K562 (cell line): ENCODE data around the gene TIMM50. TPM values are rescaled to one million over a fixed set of nuclear protein-coding genes. Genes with fewer than 3 reads are reported as not detected.

Experiments
- ATAC-seq: fragments of 200-7000 bp; cut with Tn5 transposase; 3 replicates; pipeline ENCODE4 v1.9.1; 2020; ENCODE audit warnings: moderate library complexity
- BruUV-seq: library from RNA; stranded (reverse); fragments of 400-500 nt; replicated peaks from 2 replicates; lab custom pipeline; 2021; lab: Mats Ljungman, UMichigan
- CTCF ChIA-PET: fragments of 300-600 bp; formaldehyde crosslinking; extraction: SDS; loops from one replicate; lab custom pipeline; 2021; ENCODE audit warnings: low intra/inter-chr PET ratio; lab: Yijun Ruan, JAX
- POLR2A ChIA-PET: fragments of 300-600, 350-650 bp; sonication (Branson Sonifier 250); formaldehyde crosslinking; extraction: SDS; loops from one replicate; lab custom pipeline; 2021; ENCODE audit warnings: antibody characterized with exemption, inconsistent platforms; lab: Yijun Ruan, JAX
- DNase-seq, 4 experiments: peaks; one replicate each; pipeline versions ENCODE4 v3.0.0 to v3.0.0-alpha.2; 2011 to 2018; ENCODE audit warnings: low spot score in 3 of 4, mixed read lengths in 3 of 4; ENCODE audit errors: extremely low read depth in 1 of 4
- FAIRE-seq: peaks from 2 replicates; lab custom pipeline; 2011; peaks lifted over from hg19 to GRCh38; lab: Jason Lieb, UNC
- H2AFZ ChIP-seq: 2 replicates; pipeline ENCODE4 v1.6.0; 2011; ENCODE audit warnings: low read depth, low read length, control low read depth, inconsistent platforms
- H3K27ac ChIP-seq: fragments of 200-600 bp; 3 replicates; pipeline ENCODE4 v1.8.0; 2011; ENCODE audit warnings: low read depth, mild to moderate bottlenecking, control low read depth, inconsistent platforms, low read length, moderate library complexity, mixed read lengths; ENCODE audit errors: extremely low read depth
- H3K27me3 ChIP-seq, 2 experiments: fragments of 300-600 bp in 1 of 2; 2 replicates in 1 of 2; 3 replicates in 1 of 2; pipeline versions ENCODE4 v1.6.0 to v1.8.0; 2011; ENCODE audit warnings: inconsistent platforms in 2 of 2, low read length in 2 of 2, mild to moderate bottlenecking in 1 of 2, mixed read lengths in 1 of 2, moderate library complexity in 1 of 2; ENCODE audit not compliant: control insufficient read depth in 2 of 2, insufficient read depth in 2 of 2
- H3K36me3 ChIP-seq: fragments of 300-600 bp; 3 replicates; pipeline ENCODE4 v1.8.0; 2011; ENCODE audit warnings: mild to moderate bottlenecking, low read length, inconsistent platforms; ENCODE audit not compliant: control insufficient read depth, insufficient read depth
- H3K4me1 ChIP-seq, 2 experiments: fragments of 200-600 bp in 1 of 2; replicated peaks in 1 of 2; 2 replicates in 1 of 2; 3 replicates in 1 of 2; pipeline versions ENCODE4 v1.5.1 to v1.8.0; 2011; ENCODE audit warnings: inconsistent platforms in 2 of 2, low read length in 2 of 2, mild to moderate bottlenecking in 1 of 2, mixed read lengths in 1 of 2, moderate library complexity in 1 of 2; ENCODE audit not compliant: control insufficient read depth in 2 of 2, insufficient read depth in 2 of 2
- H3K4me2 ChIP-seq: 2 replicates; pipeline ENCODE4 v1.6.1; 2011; ENCODE audit warnings: low read length, control low read depth, inconsistent platforms, mixed read lengths; ENCODE audit not compliant: insufficient read depth
- H3K4me3 ChIP-seq: fragments of 200-600 bp; sonication (generic), shearing (Covaris generic); 2 replicates; pipeline ENCODE4 v1.5.1; 2016; ENCODE audit warnings: control low read depth, inconsistent platforms
- H3K79me2 ChIP-seq: fragments of 200-600 bp; 3 replicates; pipeline ENCODE4 v1.8.0; 2011; ENCODE audit warnings: low read length, inconsistent platforms; ENCODE audit not compliant: control insufficient read depth, insufficient read depth
- H3K9ac ChIP-seq, 2 experiments: 2 replicates each; pipeline versions ENCODE4 v1.6.0 to v1.6.1; 2011; ENCODE audit warnings: low read depth in 2 of 2, low read length in 2 of 2, control low read depth in 1 of 2, inconsistent platforms in 1 of 2, mild to moderate bottlenecking in 1 of 2, mixed read lengths in 1 of 2; ENCODE audit not compliant: insufficient read depth in 1 of 2
- H3K9me1 ChIP-seq: one replicate; pipeline ENCODE4 v1.6.0; 2011; ENCODE audit warnings: inconsistent platforms, mild to moderate bottlenecking, low read length, moderate library complexity; ENCODE audit not compliant: control insufficient read depth, insufficient read depth
- H3K9me3 ChIP-seq: replicated peaks from 2 replicates; pipeline ENCODE4 v1.5.1; 2011; ENCODE audit warnings: low read depth, low read length, inconsistent platforms; ENCODE audit not compliant: control insufficient read depth, insufficient read depth
- H4K20me1 ChIP-seq: replicated peaks from 2 replicates; pipeline ENCODE4 v1.6.1; 2011; ENCODE audit warnings: low read length, inconsistent platforms, mixed read lengths; ENCODE audit not compliant: control insufficient read depth, insufficient read depth
- ARID1B ChIP-seq: fragments of 450-650 bp; IDR thresholded peaks from 2 replicates; pipeline ENCODE4 v1.6.1; 2016; ENCODE audit warnings: antibody characterized with exemption, mild to moderate bottlenecking, inconsistent platforms
- DIDO1 ChIP-seq: fragments of 450-650 bp; IDR thresholded peaks from 2 replicates; pipeline ENCODE4 v1.6.1; 2016; ENCODE audit warnings: low read depth, missing biosample characterization, missing genetic modification characterization
- E2F5 ChIP-seq: sonication (generic); formaldehyde crosslinking; IDR thresholded peaks from 2 replicates; pipeline ENCODE4 v1.8.0; 2022; ENCODE audit warnings: mild to moderate bottlenecking, missing genetic modification reagents
- MXI1 ChIP-seq: IDR thresholded peaks from 2 replicates; pipeline ENCODE4 v1.6.1; 2011; ENCODE audit warnings: low read depth, mild to moderate bottlenecking, improper control_type of control experiment, low read length
- NR2F6 ChIP-seq: fragments of 450-650 bp; formaldehyde crosslinking; IDR thresholded peaks from 2 replicates; pipeline ENCODE4 v1.4.0; 2020; ENCODE audit warnings: mild to moderate bottlenecking
- POLR2A ChIP-seq: fragments of 450-650 bp; conservative IDR thresholded peaks from 2 replicates; pipeline ENCODE4 v1.6.1; 2016
- POLR2B ChIP-seq: fragments of 450-650 bp; IDR thresholded peaks from 2 replicates; pipeline ENCODE4 v1.6.1; 2018; ENCODE audit warnings: low read depth; ENCODE audit not compliant: partially characterized antibody
- RBM34 ChIP-seq: fragments of 200-400 bp; formaldehyde crosslinking; IDR thresholded peaks from 2 replicates; pipeline ENCODE4 v1.6.1; 2018; ENCODE audit warnings: low read length, borderline replicate concordance; ENCODE audit not compliant: insufficient read depth
- RNF2 ChIP-seq: sonication (generic); IDR thresholded peaks from 2 replicates; pipeline ENCODE4 v1.6.1; 2016
- SFPQ ChIP-seq: fragments of 200-400 bp; formaldehyde crosslinking; IDR thresholded peaks from 2 replicates; pipeline ENCODE4 v1.6.1; 2017; ENCODE audit warnings: mild to moderate bottlenecking, low read depth, low read length, moderate library complexity
- SUPT5H ChIP-seq: fragments of 450-650 bp; IDR thresholded peaks from 2 replicates; pipeline ENCODE4 v1.6.1; 2016
- THRB ChIP-seq: fragments of 450-650 bp; formaldehyde crosslinking; conservative IDR thresholded peaks from 2 replicates; pipeline ENCODE4 v1.4.0; 2022; ENCODE audit warnings: mild to moderate bottlenecking, missing genetic modification characterization
- ZBTB33 ChIP-seq: sonication (generic); formaldehyde crosslinking; IDR thresholded peaks from 2 replicates; pipeline ENCODE4 v1.8.1; 2023; ENCODE audit warnings: mild to moderate bottlenecking, missing genetic modification reagents
- ZBTB5 ChIP-seq: fragments of 450-650 bp; IDR thresholded peaks from 2 replicates; pipeline ENCODE4 v1.6.1; 2017; ENCODE audit warnings: antibody characterized with exemption
- ZZZ3 ChIP-seq: fragments of 450-650 bp; IDR thresholded peaks from 2 replicates; pipeline ENCODE4 v1.6.1; 2016; ENCODE audit warnings: antibody characterized with exemption, mild to moderate bottlenecking, moderate library complexity
- WGBS: fragments of 100-300 bp; shearing (Covaris generic); methylation state at CpG from one replicate; pipeline ENCODE4 v1.1.6; 2016; ENCODE audit warnings: low coverage, mixed read lengths; ENCODE audit not compliant: insufficient coverage; ENCODE audit errors: missing lambda C conversion rate; 5-methylcytosine and 5-hydroxymethylcytosine counted together
- in situ Hi-C: fragments of 300-500 bp; cut with MboI; formaldehyde crosslinking; loops from 4 replicates; pipeline ENCODE4 v1.15.0; 2018; ENCODE audit warnings: inconsistent platforms, mixed read lengths
- intact Hi-C: fragments of 100-400 bp; cut with micrococcal nuclease; formaldehyde crosslinking; loops from 2 replicates; pipeline ENCODE4 v1.14.2; 2022
- polyA plus RNA-seq, 8 experiments: library from polyadenylated mRNA; depleted of rRNA in 4 of 8; stranded (reverse) in 5 of 8; unstranded in 3 of 8; fragments of >200 nt; fragmentation: Nextera tagmentation in 2 of 8; fragmentation: Illumina TruSeq in 1 of 8; extraction: Ambion mirVana in 2 of 8; extraction: Trizol in 1 of 8; gene quantifications; 2 replicates each; pipeline versions ENCODE4 v1.2.1 to v1.2.3, GENCODE V29; 2011 to 2014; ENCODE audit warnings: inconsistent platforms in 1 of 8, missing spikeins in 1 of 8
- total RNA-seq, 7 experiments: library from RNA; depleted of rRNA in 6 of 7; stranded (reverse); fragments of >200 nt in 6 of 7; fragmentation: Illumina TruSeq in 2 of 7; extraction: Trizol in 2 of 7; gene quantifications; 2 replicates each; pipeline versions ENCODE4 v1.2.1 to v1.2.3, GENCODE V29; 2011 to 2021; ENCODE audit warnings: low replicate concordance in 1 of 7

Gene TIMM50
- total and polyA plus RNA-seq, 9 of the 15 experiments (the other 6 are each of a cell fraction or from before 2014, with no cell fraction given), result 28.3 to 221 (median 170) TPM

- H3K9ac ChIP-seq, result peak overlapping the region in 1 of 2 experiments; percentile 58; a peak in 1 of 4 replicates
- FAIRE-seq, result no peak
- H2AFZ ChIP-seq, result no peak overlapping the region
- intact Hi-C loops (no loop called here), in situ Hi-C loops (no loop called here)
- peaks cover 37% of the 10 kb centered on the region for H3K36me3 ChIP-seq
- H3K9me1 ChIP-seq, result no peaks in the 10 kb centered on the region
- peaks cover 28 to 37% of the 10 kb centered on the region in 2 experiments for H3K4me1 ChIP-seq
- POLR2A ChIA-PET, result interaction anchor here (0.5 to 6.2 kb wide), 8 partner anchors 9 to 730 kb away, joined by 3 to 141 read pairs (median 3); no protein-coding TSS in a partner anchor
- CTCF ChIA-PET, result no interaction called here
- DNase-seq, result no peak
- H3K9me3 ChIP-seq, result no peaks in the 10 kb centered on the region
- BruUV-seq, result no TSS peak
- H4K20me1 ChIP-seq, result peaks cover 21% of the 10 kb centered on the region
- H3K27me3 ChIP-seq, result no peaks in the 10 kb centered on the region
- H3K79me2 ChIP-seq, result peaks cover 32% of the 10 kb centered on the region
- H3K4me3 ChIP-seq, result no peak overlapping the region
- no peak overlapping the region for H3K27ac ChIP-seq
- ATAC-seq, result no peak
- WGBS, result 87% methylated on average over 8 of the region's 8 CpGs
- no peak overlapping the region for H3K4me2 ChIP-seq
- TF ChIP-seq ZBTB5 (no peak), RNF2 (no peak), NR2F6 (no peak), ZZZ3 (no peak), E2F5 (CRISPR knock-in tag) (no peak), DIDO1 (no peak), MXI1 (no peak), ARID1B (no peak), SFPQ (no peak), SUPT5H (peak; percentile 22), ZBTB33 (CRISPR knock-in tag) (peak; percentile 23; the same call in 1 of the 2 replicates), THRB (CRISPR knock-in tag) (0 out of 2 replicates have a peak, but pooled peaks have one; percentile 35), POLR2A (peak; percentile 12; the same call in 1 of the 2 replicates), POLR2B (peak; percentile 22), RBM34 (no peak)
Measured at GRCh38 chr19:39432677-39433025, 48.0 kb upstream of the TIMM50 start.
